H1 (cell line): ENCODE measurements around the gene SQOR. TPM values are rescaled to one million over a fixed set of nuclear protein-coding genes. Genes with fewer than 3 reads are reported as not detected.

Source experiments
- ATF2 ChIP-seq: IDR thresholded peaks from 2 replicates; pipeline ENCODE4 v1.6.1; 2012; ENCODE audit warnings: low read length, inconsistent platforms
- CTCF ChIP-seq, 3 experiments: IDR thresholded peaks; 1 replicate in 2 of 3; 2 replicates in 1 of 3; pipeline versions ENCODE4 v1.5.1 to v1.6.1; 2011; ENCODE audit warnings: low read length in 3 of 3, mild to moderate bottlenecking in 3 of 3, inconsistent platforms in 2 of 3, low read depth in 1 of 3, moderate library complexity in 1 of 3; ENCODE audit not compliant: insufficient read depth in 1 of 3; ENCODE audit errors: control extremely low read depth in 1 of 3
- POU5F1 ChIP-seq: IDR thresholded peaks from 2 replicates; pipeline ENCODE4 v1.6.1; 2011; ENCODE audit warnings: low read depth, mild to moderate bottlenecking, low read length, moderate library complexity
- polyA plus RNA-seq, 7 experiments: library from polyadenylated mRNA; depleted of rRNA in 3 of 7; stranded (reverse) in 5 of 7; unstranded in 2 of 7; fragments of >200 nt in 5 of 7; fragments of 200-250 nt in 2 of 7; gene quantifications; 1 replicate in 5 of 7; 2 replicates in 1 of 7; 4 replicates in 1 of 7; pipeline versions ENCODE4 v1.2.1 to v1.2.3, GENCODE V29; 2011 to 2013; ENCODE audit warnings: missing spikeins in 2 of 7, mixed read lengths in 2 of 7
- total RNA-seq: library from RNA; stranded (reverse); fragmentation: NEBNext Ultra II Directional; extraction: Animal tissue kit (Norgen Biotek cat#: 25700); gene quantifications from 2 replicates; pipeline ENCODE4 v1.2.1, GENCODE V29; 2021

The SQOR gene
- total and polyA plus RNA-seq, 2 of the 8 experiments (the other 6 are each of a cell fraction or from before 2014, with no cell fraction given): 0.20 to 0.22 TPM

GRCh38 chr15:45704329-45705249, 69.8 kb downstream of the SQOR start (continued):
- TF ChIP-seq ATF2: no peak
- TF ChIP-seq CTCF (IDR thresholded peaks at IDR 0.05; ENCODE audit: control extremely low read depth in 1 of 3, insufficient read depth in 1 of 3, low read depth in 1 of 3, low read length in 3 of 3): no peak
- TF ChIP-seq POU5F1: no peak
